ENCODE measurements around the gene ZBTB49. TPM values are rescaled to one million over a fixed set of nuclear protein-coding genes. Genes with fewer than 3 reads are reported as not detected.

ZBTB49 gene
- total and polyA plus RNA-seq, 3 donors from 2014 or later = 10.2 to 26.7 (median 14.0) TPM

- no peaks in the 10 kb centered on the region for H3K27me3 ChIP-seq
- H3K4me1 ChIP-seq = no peaks in the 10 kb centered on the region
- no peaks in the 10 kb centered on the region for H3K36me3 ChIP-seq (ENCODE audit: low read depth, missing control alignments)
- intact Hi-C loops (cut with DNase I; ENCODE audit: low total_unique reads) = no loop called here
- no peak overlapping the region for H3K4me3 ChIP-seq
- no peaks in the 10 kb centered on the region for H3K9me3 ChIP-seq
- H3K27ac ChIP-seq = no peak overlapping the region
- no peak for TF ChIP-seq CTCF (IDR thresholded peaks at IDR 0.05)
- TF ChIP-seq POLR2A (IDR thresholded peaks at IDR 0.05) = no peak
- WGBS, 2 donors = 85 to 95% methylated on average over 14 of the region's 14 CpGs
- no peak for DNase-seq
These were observed 15.8 kb upstream of the ZBTB49 start for GRCh38 chr4:4274226-4274625.

GRCh38 chr4:4277531-4277930, 12.5 kb upstream of the ZBTB49 start:
- 63 to 66% methylated on average over 6 of the region's 6 CpGs for WGBS, 2 donors
- intact Hi-C loops (cut with DNase I; ENCODE audit: low total_unique reads) = no loop called here
- no peak overlapping the region for H3K4me3 ChIP-seq
- H3K9me3 ChIP-seq = no peaks in the 10 kb centered on the region
- DNase-seq = no peak
- H3K36me3 ChIP-seq (ENCODE audit: low read depth, missing control alignments) = no peaks in the 10 kb centered on the region
- H3K4me1 ChIP-seq = no peaks in the 10 kb centered on the region
- no peaks in the 10 kb centered on the region for H3K27me3 ChIP-seq
- no peak overlapping the region for H3K27ac ChIP-seq
- TF ChIP-seq POLR2A (IDR thresholded peaks at IDR 0.05) (no peak), CTCF (IDR thresholded peaks at IDR 0.05) (no peak)

- DNase-seq = no peak
- no peak overlapping the region for H3K4me3 ChIP-seq
- peaks cover 8% of the 10 kb centered on the region for H3K4me1 ChIP-seq
- WGBS, 2 donors = 94 to 96% methylated on average over 6 of the region's 6 CpGs
- no peaks in the 10 kb centered on the region for H3K9me3 ChIP-seq
- no peak overlapping the region for H3K27ac ChIP-seq
- intact Hi-C loops (cut with DNase I; ENCODE audit: low total_unique reads) = no loop called here
- H3K27me3 ChIP-seq = no peaks in the 10 kb centered on the region
- no peaks in the 10 kb centered on the region for H3K36me3 ChIP-seq (ENCODE audit: low read depth, missing control alignments)
- TF ChIP-seq CTCF (IDR thresholded peaks at IDR 0.05) = no peak
- no peak for TF ChIP-seq POLR2A (IDR thresholded peaks at IDR 0.05)
These were observed 8.3 kb upstream of the ZBTB49 start for GRCh38 chr4:4281787-4282186.

- Histone ChIP-seq H3K9me3 (no peaks in the 10 kb centered on the region), H3K27me3 (no peaks in the 10 kb centered on the region), H3K27ac (no peak overlapping the region), H3K4me1 (peaks cover 19% of the 10 kb centered on the region), H3K4me3 (no peak overlapping the region), H3K36me3 (ENCODE audit: low read depth, missing control alignments) (no peaks in the 10 kb centered on the region)
- no peak for TF ChIP-seq CTCF (IDR thresholded peaks at IDR 0.05)
- TF ChIP-seq POLR2A (IDR thresholded peaks at IDR 0.05) = no peak
- WGBS, 2 donors = 67 to 72% methylated on average over 11 of the region's 11 CpGs
- intact Hi-C loops (cut with DNase I; ENCODE audit: low total_unique reads) = no loop called here
- DNase-seq = no peak
These were observed 5.0 kb upstream of the ZBTB49 start for GRCh38 chr4:4284827-4285618.

GRCh38 chr4:4288098-4288497, 2.0 kb upstream of the ZBTB49 start:
- intact Hi-C loops (cut with DNase I; ENCODE audit: low total_unique reads) = no loop called here
- Histone ChIP-seq H3K36me3 (ENCODE audit: low read depth, missing control alignments) (no peaks in the 10 kb centered on the region), H3K9me3 (no peaks in the 10 kb centered on the region), H3K4me1 (peaks cover 19% of the 10 kb centered on the region), H3K4me3 (no peak overlapping the region), H3K27ac (no peak overlapping the region), H3K27me3 (no peaks in the 10 kb centered on the region)
- no peak for TF ChIP-seq CTCF (IDR thresholded peaks at IDR 0.05)
- no peak for TF ChIP-seq POLR2A (IDR thresholded peaks at IDR 0.05)
- DNase-seq = no peak
